Left ventricle myocardium inferior (tissue), 1 donor: ENCODE measurements around the gene ZNF593OS. TPM values are rescaled to one million over a fixed set of nuclear protein-coding genes. Genes with fewer than 3 reads are reported as not detected.

Source experiments
- DNase-seq: peaks from one replicate; pipeline ENCODE4 v3.0.0-alpha.2; 2020
- H3K27ac ChIP-seq: fragments of 200-600 bp; replicated peaks from 2 replicates; pipeline ENCODE4 v1.8.0; 2021
- H3K27me3 ChIP-seq: fragments of 200-600 bp; 2 replicates; pipeline ENCODE4 v1.8.0; 2021; ENCODE audit warnings: low read depth
- H3K36me3 ChIP-seq: fragments of 200-600 bp; 2 replicates; pipeline ENCODE4 v1.8.0; 2021
- H3K4me1 ChIP-seq: fragments of 200-600 bp; 2 replicates; pipeline ENCODE4 v1.8.0; 2021
- H3K4me3 ChIP-seq: fragments of 200-600 bp; 2 replicates; pipeline ENCODE4 v1.8.0; 2021; ENCODE audit warnings: mild to moderate bottlenecking, moderate library complexity
- H3K9me3 ChIP-seq: fragments of 200-600 bp; replicated peaks from 2 replicates; pipeline ENCODE4 v1.8.0; 2021
- intact Hi-C: fragments of 100-400 bp; cut with micrococcal nuclease; formaldehyde crosslinking; loops from one replicate; pipeline ENCODE4 v1.11.0; 2022
- total RNA-seq: library from RNA; stranded (reverse); fragmentation: NEBNext Ultra II Directional; extraction: Animal tissue kit (Norgen Biotek cat#: 25700); gene quantifications from one replicate; pipeline ENCODE4 v1.2.1, GENCODE V29; 2021
- TF ChIP-seq, protein P1 (sequence below): fragments of 200-600 bp; IDR thresholded peaks from 2 replicates; pipeline ENCODE4 v1.8.0; 2021; ENCODE audit warnings: antibody characterized with exemption, mild to moderate bottlenecking, borderline replicate concordance
- donor health status: DM: no; HTN: yes; CAD: no; lungs with severe emphysema.

The ZNF593OS gene
- total RNA-seq, 1 donor from 2014 or later: not detected

DNA sequence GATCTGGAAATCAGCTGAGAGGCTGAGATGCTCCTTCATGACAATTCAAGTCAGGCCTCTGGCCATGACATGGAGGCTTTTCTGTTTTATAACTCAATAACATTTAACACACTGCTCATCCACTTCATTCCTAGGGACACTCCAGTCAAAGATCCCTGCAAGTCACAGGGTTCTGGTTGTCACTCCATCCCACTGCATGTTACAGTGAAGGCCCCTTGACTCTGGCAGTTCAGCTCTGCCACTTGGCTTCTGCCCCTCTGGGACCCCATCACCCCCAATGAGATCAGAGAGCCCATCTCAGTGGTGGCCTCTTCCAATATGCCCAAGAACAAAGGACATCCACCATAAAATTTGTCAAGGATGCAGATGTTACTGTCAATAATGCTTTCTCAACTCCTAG is 22.7 kb downstream of the ZNF593OS start:
- TF ChIP-seq, protein P1, sequence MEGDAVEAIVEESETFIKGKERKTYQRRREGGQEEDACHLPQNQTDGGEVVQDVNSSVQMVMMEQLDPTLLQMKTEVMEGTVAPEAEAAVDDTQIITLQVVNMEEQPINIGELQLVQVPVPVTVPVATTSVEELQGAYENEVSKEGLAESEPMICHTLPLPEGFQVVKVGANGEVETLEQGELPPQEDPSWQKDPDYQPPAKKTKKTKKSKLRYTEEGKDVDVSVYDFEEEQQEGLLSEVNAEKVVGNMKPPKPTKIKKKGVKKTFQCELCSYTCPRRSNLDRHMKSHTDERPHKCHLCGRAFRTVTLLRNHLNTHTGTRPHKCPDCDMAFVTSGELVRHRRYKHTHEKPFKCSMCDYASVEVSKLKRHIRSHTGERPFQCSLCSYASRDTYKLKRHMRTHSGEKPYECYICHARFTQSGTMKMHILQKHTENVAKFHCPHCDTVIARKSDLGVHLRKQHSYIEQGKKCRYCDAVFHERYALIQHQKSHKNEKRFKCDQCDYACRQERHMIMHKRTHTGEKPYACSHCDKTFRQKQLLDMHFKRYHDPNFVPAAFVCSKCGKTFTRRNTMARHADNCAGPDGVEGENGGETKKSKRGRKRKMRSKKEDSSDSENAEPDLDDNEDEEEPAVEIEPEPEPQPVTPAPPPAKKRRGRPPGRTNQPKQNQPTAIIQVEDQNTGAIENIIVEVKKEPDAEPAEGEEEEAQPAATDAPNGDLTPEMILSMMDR: no peak
- Histone ChIP-seq H3K27me3 (no peaks in the 10 kb centered on the region), H3K36me3 (no peaks in the 10 kb centered on the region), H3K27ac (no peak overlapping the region), H3K4me3 (no peak overlapping the region), H3K4me1 (peaks cover 11% of the 10 kb centered on the region), H3K9me3 (no peaks in the 10 kb centered on the region)
- intact Hi-C loops: no loop called here
- no peak for DNase-seq

DNA sequence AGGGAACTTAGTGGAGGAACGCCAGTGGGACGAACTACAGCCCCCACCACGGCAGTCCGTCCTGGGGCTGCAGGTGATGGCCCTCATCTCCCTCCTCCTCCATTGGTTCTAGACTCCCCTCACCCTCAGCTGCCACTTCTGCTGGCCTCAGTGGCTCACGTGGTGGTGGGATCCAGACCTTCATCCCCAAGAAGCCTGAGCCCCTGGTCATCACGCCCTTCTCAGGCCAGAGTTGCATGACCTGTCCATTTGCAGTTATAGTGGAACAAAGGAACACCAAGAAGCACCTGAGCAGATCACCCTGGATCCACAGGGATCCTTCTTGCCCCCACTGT is 25.7 kb downstream of the ZNF593OS start:
- TF ChIP-seq, protein P1: no peak
- H3K36me3 ChIP-seq: no peaks in the 10 kb centered on the region
- H3K9me3 ChIP-seq: no peaks in the 10 kb centered on the region
- DNase-seq: no peak
- no peaks in the 10 kb centered on the region for H3K27me3 ChIP-seq
- H3K27ac ChIP-seq: no peak overlapping the region
- H3K4me1 ChIP-seq: peaks cover 11% of the 10 kb centered on the region
- no peak overlapping the region for H3K4me3 ChIP-seq
- intact Hi-C loops: no loop called here

DNA sequence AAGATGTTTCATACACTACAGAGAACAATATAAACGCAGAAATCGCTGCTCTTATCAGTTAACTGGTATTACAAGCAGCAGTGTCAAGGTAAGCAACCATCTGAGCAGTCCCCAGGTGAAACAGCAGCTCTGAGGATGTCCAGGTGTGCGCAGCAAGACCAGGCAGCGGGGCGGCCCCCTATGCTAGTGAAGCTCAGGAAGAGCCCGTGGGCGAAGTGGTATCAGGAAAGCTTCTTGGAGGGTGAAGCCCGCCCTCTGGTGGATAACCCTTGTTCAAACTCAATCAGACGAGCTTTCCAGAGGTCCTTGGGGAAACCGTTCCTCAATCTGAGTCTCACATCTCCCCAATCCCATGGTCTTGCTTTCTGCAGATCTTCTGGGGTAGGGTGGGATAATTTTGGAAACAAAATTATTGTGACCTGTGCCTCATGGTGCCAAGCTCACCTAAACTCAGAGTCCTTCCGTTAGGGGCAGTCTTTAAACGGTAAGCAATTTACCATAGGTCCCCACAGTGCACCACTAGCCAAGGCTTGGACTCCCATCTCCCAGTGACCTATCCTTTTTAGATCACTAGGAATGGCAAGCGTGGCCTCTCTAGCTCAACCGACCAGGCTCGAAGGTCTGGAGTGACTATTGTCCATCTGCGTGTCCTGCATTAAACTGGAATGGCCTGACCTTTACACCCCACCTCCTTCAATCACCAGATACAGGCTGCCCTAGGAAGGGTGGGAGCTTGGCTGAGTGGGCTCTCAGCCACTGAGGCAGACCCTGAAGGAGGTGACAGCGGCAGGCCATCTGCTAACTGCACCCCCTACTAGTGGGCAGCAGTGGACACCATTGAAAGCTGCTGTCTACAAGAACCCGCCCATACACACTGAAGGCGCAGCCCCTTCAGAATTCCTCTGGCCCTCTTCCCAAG is 26.3 kb downstream of the ZNF593OS start:
- DNase-seq: peak; percentile 71
- Histone ChIP-seq H3K9me3 (no peaks in the 10 kb centered on the region), H3K4me3 (no peak overlapping the region), H3K36me3 (no peaks in the 10 kb centered on the region), H3K27ac (no peak overlapping the region), H3K27me3 (no peaks in the 10 kb centered on the region), H3K4me1 (peaks cover 11% of the 10 kb centered on the region)
- TF ChIP-seq, protein P1: peak; percentile 86
- intact Hi-C loops: no loop called here

DNA sequence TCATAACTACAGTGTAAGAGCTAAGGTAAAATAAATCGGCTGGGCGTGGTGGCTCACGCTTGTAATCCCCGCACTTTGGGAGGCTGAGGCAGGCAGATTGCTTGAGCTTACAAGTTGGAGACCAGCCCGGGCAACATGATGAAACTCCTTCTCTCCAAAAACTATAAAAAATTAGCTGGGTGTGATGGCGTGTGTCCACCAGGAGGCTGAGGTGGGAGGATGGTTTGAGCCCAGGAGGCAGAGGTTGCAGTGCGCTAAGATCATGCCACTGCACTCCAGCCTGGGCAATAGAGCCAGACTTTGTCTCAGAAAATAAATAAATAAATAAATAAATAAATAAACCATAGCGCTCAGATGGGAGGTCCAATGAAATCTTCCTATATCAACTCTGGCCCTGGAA is 29.5 kb downstream of the ZNF593OS start:
- Histone ChIP-seq H3K27ac (no peak overlapping the region), H3K27me3 (no peaks in the 10 kb centered on the region), H3K4me3 (no peak overlapping the region), H3K4me1 (peaks cover 11% of the 10 kb centered on the region), H3K9me3 (no peaks in the 10 kb centered on the region), H3K36me3 (no peaks in the 10 kb centered on the region)
- intact Hi-C loops: loop anchor here (2.0 kb wide), 1 partner anchor 37 kb away; no protein-coding TSS in a partner anchor
- TF ChIP-seq, protein P1: no peak
- no peak for DNase-seq

DNA sequence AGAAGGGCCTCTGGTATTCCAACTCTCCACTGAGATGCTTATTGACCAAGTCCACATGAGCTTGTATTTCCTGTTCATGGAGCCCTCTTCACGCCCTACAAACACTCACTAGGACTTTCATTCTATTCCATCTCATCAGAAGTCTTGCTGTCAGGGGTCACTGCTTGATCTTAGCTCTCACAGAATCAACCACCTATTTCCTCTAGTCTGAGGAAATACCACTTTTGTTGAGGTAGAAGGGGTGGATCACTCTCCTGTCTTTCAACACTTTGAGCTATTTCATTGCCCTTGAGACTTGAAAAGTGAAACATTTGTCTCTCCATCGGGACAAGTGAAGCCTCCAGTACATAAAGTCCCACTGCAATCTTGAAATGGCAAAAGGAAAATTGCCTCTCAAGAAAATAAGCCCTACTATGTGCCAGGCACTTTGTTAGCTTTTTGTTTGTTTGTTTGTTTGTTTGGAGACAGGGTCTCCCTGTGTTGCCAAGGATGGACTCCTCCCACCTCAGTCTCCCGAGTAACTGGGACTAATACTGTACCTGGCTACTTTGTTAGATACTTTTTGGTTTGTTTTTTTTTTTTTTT is 32.6 kb downstream of the ZNF593OS start:
- Histone ChIP-seq H3K4me1 (no peaks in the 10 kb centered on the region), H3K4me3 (no peak overlapping the region), H3K27ac (no peak overlapping the region), H3K27me3 (no peaks in the 10 kb centered on the region), H3K9me3 (no peaks in the 10 kb centered on the region), H3K36me3 (no peaks in the 10 kb centered on the region)
- DNase-seq: no peak
- intact Hi-C loops: no loop called here
- TF ChIP-seq, protein P1: no peak
